Measurements from ENCODE around the gene MFSD8.

- TF ChIP-seq CTCF (IDR thresholded peaks at IDR 0.05) (no peak), POLR2A (IDR thresholded peaks at IDR 0.05) (no peak)
Measured at GRCh38 chr4:127967141-127967775, 2.3 kb upstream of the MFSD8 start.

Data from adrenal gland (tissue), 5 donors.